Activated T-helper 1 cell treated with Interleukin-2 at 50 U/mL for 16 hours (primary cell): ENCODE results near the gene OR1S1.
"Not testable (repeated sequence)": the region's sequence is repeated elsewhere in the genome, so short reads cannot be mapped to it uniquely, and the experiment has no call there.

Source experiments
- DNase-seq: peaks from one replicate; pipeline ENCODE4 v3.0.0-alpha.2; 2020; ENCODE audit warnings: low read depth

Gene OR1S1

DNA sequence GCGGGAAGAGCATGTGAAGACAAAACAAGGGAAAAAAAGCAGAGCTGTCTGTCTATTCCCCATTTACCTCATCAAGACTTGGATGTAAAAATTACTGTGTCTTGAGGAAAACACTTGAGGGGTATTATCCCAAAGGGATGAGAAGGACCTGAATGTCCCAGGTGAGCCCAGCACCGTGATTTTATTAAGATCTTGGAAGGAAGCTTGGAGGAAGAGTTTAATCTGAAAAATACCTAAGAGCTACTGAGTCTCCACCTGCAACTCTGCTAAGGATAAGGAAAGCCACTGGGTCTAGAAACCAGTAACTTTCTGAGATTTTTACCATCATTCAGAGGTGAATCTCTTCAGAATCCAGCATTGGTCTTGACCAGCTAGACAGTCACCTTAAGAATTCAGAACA is at the start of gene OR1S1:
Gene OR1S1, plus strand, starts transcription at position 301 of the 400 bp plus-strand sequence.
- not testable (repeated sequence) for DNase-seq

GRCh38 chr11:58164389-58164788 is 48.1 kb upstream of the OR1S1 start:
- DNase-seq, result no peak

GRCh38 chr11:58164990-58165389 is 47.5 kb upstream of the OR1S1 start:
- DNase-seq, result no peak

DNA sequence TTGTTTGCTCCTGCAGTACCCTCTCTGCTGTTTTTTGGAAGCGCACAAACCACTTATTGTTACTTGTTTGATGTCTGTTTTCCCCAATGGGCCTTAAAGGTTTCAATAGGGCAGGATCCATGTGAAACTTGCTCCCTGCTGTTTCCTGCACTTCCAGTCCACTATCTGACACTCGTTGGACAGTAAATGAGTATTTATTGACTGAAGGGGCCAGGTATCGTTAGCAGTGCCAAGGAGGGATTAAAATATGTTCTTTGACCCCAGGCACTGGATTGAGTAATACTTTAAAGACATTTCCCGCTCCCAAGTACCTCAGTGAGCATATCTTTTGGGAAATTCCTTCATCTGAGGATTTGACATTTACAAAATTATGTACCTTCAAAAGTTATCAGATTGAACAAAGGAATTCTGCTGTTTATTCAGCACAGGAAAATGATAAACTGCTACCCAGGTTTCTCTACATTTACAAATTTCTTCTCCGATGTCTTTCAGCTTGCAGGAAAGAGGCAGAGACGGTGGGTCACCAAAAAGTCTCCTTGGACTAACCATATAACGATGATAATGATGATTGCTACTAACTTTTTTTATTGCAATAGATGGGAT is 46.9 kb upstream of the OR1S1 start:
- DNase-seq, result no peak

- no peak for DNase-seq
Measured at GRCh38 chr11:58177409-58178054, 35.0 kb upstream of the OR1S1 start.

DNA sequence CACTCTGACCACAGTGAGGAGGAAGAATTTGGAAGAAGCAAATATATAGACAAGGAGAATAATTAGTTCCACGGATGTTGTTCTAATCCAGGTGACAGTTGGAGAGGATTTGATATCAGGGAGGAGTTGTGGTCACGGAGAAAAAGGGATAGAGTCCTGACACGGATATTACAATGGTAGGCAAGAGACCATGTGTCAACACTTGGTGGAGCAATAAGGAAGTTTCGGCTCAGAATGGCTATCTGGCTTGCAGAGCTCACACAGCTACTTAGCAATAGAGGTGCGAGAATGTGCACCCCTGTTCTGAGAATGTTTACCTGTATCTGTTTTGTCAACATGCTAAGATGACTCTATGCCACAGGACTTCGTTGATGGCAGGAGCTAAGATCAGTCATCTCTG is 34.1 kb upstream of the OR1S1 start:
- no peak for DNase-seq

DNA sequence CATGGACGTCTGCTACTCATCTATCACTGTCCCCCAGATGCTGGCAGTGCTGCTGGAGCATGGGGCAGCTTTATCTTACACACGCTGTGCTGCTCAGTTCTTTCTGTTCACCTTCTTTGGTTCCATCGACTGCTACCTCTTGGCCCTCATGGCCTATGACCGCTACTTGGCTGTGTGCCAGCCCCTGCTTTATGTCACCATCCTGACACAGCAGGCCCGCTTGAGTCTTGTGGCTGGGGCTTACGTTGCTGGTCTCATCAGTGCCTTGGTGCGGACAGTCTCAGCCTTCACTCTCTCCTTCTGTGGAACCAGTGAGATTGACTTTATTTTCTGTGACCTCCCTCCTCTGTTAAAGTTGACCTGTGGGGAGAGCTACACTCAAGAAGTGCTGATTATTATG is 32.9 kb upstream of the OR1S1 start:
- DNase-seq, result no peak

DNA sequence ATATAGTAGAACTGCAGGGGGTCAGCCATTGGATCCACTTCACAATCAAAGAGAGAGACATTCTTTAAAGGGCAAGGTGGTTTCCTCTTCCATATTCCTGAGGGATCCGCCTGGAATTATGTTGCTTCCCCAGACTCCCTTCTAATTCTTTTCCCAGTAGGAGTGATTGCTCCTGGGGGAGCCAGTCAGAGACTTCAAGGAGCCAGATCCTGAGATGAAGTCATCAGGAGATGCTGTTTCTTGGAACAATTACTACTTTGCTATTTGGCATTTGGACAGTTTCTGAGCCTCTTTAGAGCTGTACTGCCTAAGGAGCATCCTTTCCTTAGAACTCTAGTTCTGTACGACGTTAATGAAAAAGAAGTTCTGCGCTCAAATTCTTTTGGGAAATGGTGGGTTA is 25.6 kb upstream of the OR1S1 start:
- no peak for DNase-seq

GRCh38 chr11:58188770-58189169 is 23.8 kb upstream of the OR1S1 start, which contains the start of gene OR9Q2:
OR9Q2 (plus strand) TSS chr11:58189070; CDS start chr11:58190491, 1,421 bp downstream.
- no peak for DNase-seq

GRCh38 chr11:58192229-58192628 is 20.3 kb upstream of the OR1S1 start:
- no peak for DNase-seq

- no peak for DNase-seq
Measured at GRCh38 chr11:58193391-58193790, 19.1 kb upstream of the OR1S1 start.

- no peak for DNase-seq
Measured at GRCh38 chr11:58195939-58196338, 16.6 kb upstream of the OR1S1 start.

- DNase-seq, result no peak
Measured at GRCh38 chr11:58199271-58199670, 13.2 kb upstream of the OR1S1 start.

DNA sequence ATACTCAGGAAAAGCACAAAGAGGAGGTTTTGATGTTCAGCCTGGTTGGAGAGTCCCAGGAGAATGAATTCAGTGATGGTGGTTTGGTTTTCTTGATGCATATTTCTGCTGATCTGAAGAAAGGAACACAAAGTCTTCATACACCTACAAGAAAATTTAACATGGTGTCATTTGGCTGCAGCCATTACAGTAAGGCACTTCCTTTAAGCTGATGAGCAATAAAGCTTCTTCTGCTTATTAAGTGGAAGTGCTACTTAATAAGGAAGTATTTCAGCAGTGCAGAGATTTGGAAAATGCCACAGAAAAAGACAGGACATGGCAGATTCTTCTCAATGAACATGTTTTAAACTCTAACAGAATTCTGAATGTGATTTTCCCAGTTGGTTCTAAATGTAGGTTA is 8.5 kb upstream of the OR1S1 start, which contains the start of gene OR1S2:
Gene OR1S2, minus strand, starts transcription at position 101 of the 400 bp plus-strand sequence. Its CDS starts 0 bp downstream, at position 101.
- DNase-seq, result no peak

DNA sequence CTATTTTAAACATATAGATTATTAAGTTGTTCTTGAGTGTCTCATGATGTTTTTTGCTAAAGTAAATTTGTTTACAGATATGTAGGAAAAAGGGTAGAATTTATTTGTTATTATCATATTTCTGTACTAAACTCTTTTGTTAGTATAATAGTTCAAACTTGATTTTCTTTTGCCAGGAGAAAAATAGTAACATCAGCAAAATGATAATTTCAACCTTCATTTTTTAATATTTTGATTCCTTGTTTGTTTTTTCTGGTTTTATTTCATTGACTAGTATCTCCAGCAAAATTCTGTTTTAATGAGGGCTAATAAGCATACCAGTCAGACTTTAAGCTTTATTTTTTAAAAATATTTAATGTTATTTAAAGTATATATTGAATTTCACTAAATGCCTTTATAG is 4.0 kb downstream of the OR1S1 start:
- DNase-seq, result no peak

DNA sequence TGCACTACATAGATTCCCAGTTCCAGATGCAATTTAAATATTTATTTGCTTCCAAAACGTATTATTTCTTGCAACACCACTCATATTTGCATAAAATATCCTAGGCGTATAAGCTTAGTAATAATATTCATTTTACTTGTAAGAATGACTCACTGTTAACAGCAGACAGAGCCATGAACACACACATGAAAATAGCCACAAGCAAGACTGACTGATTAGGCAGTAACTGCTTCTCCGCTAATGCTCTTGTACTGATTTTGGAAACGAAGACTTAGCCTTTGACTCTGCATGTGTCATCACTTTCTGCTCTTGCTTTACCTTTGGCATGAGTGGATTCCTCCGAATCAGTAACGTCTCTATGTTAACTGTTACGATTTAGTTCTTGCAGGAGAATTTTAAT is 10.2 kb downstream of the OR1S1 start:
- no peak for DNase-seq

DNA sequence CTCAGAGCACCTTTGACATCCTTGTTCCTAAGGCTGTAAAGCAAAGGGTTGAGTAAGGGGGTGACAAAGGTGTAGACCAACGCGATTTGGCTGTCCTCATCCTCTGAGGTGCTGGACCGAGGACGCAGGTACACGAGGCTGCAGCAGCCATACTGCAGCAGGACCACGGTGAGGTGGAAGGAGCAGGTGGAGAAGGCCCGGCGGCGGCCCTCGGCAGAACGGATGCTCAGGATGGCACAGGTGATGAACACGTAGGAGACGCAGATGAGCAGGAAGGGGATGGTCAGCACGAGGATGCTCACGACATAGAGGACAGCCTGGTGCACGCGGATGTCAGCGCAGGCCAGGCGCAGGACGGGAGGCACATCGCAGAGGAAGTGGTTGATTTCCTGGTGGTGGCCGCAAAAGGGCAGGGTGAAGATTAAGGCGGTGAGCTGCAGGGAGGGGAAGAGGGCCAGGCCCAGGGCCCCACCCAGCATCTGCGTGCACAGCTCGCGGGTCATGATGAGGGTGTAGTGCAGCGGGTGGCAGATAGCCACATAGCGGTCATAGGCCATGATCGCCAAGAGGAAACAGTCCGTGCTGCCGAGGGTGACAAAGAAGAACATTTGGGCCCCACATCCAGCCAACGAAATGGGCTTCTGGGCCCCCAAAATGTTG is 15.6 kb downstream of the OR1S1 start:
- DNase-seq, result no peak

GRCh38 chr11:58243954-58244353 is 31.4 kb downstream of the OR1S1 start:
- no peak for DNase-seq

DNA sequence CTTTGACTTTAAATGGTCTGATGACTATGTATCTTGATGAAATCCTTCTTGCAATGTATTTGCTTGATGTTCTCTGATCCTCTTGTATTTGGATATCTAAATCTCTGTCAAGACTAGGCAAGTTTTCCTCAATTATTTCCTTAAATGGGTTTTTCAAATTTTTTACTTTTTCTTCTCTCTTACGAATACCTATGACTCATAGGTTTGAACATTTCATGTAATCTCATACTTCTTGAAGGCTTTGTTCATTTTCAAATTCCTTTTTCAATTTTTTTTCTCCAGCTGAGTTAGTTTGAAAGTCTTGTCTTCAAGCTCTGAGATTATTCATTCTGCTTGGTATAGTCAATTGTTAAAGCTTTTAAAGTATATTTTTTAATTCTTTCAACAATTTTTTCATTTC is 42.4 kb downstream of the OR1S1 start:
- no peak for DNase-seq

GRCh38 chr11:58259983-58260382 is 47.5 kb downstream of the OR1S1 start:
- DNase-seq, result no peak
